Heart left ventricle (tissue), 16 donors: ENCODE data around the gene WWTR1. TPM values are rescaled to one million over a fixed set of nuclear protein-coding genes. Genes with fewer than 3 reads are reported as not detected.

Experiments used
- ATAC-seq, 4 donors: fragments of 200-7000 bp; cut with Tn5 transposase; one replicate each; pipeline ENCODE4 v1.9.1; 2020 to 2022; ENCODE audit warnings: moderate library complexity in 4 of 4, mild to moderate bottlenecking in 3 of 4, moderate number of reproducible peaks in 1 of 4
- DNase-seq, 5 donors: peaks; one replicate each; pipeline ENCODE4 v3.0.0-alpha.2; 2020
- H3K27ac ChIP-seq, 12 donors: fragments of 200-600 bp; sonication (generic) in 4 of 12; one replicate each; pipeline versions ENCODE4 v1.5.0 to v1.8.0; 2016 to 2022; ENCODE audit warnings: mild to moderate bottlenecking in 2 of 12
- H3K27me3 ChIP-seq, 9 donors: fragments of 200-600 bp; sonication (generic) in 2 of 9; one replicate each; pipeline versions ENCODE4 v1.5.1 to v1.8.0; 2016 to 2022; ENCODE audit warnings: mild to moderate bottlenecking in 3 of 9
- H3K36me3 ChIP-seq, 9 donors: fragments of 200-600 bp; sonication (generic) in 2 of 9; one replicate each; pipeline versions ENCODE4 v1.5.0 to v1.8.0; 2018 to 2022; ENCODE audit warnings: mild to moderate bottlenecking in 2 of 9
- H3K4me1 ChIP-seq, 12 donors: fragments of 200-600 bp; sonication (generic) in 4 of 12; one replicate each; pipeline versions ENCODE4 v1.5.0 to v1.8.0; 2016 to 2022; ENCODE audit warnings: mild to moderate bottlenecking in 3 of 12
- H3K4me3 ChIP-seq, 12 donors: fragments of 200-600 bp; sonication (generic) in 4 of 12; one replicate each; pipeline versions ENCODE4 v1.5.0 to v1.8.0; 2017 to 2022; ENCODE audit warnings: mild to moderate bottlenecking in 9 of 12, moderate library complexity in 4 of 12
- H3K9me3 ChIP-seq, 12 donors: fragments of 200-600 bp; sonication (generic) in 4 of 12; one replicate each; pipeline versions ENCODE4 v1.5.0 to v1.8.0; 2016 to 2022; ENCODE audit warnings: mild to moderate bottlenecking in 1 of 12
- CTCF ChIP-seq, 12 donors: fragments of 200-600 bp; sonication (generic) in 4 of 12; IDR thresholded peaks; one replicate each; pipeline versions ENCODE4 v1.5.0 to v1.8.0; 2018 to 2022; ENCODE audit warnings: antibody characterized with exemption in 12 of 12, mild to moderate bottlenecking in 5 of 12
- POLR2A ChIP-seq, 2 donors: fragments of 450-650 bp; IDR thresholded peaks; one replicate each; pipeline ENCODE4 v1.6.1; 2017; ENCODE audit warnings: antibody characterized with exemption in 2 of 2, mild to moderate bottlenecking in 2 of 2, moderate library complexity in 2 of 2
- WGBS, 4 donors: extraction: QIAGEN DNeasy Blood & Tissue Kit in 2 of 4; methylation state at CpG; one replicate each; pipeline versions ENCODE4 v1.1.5 to v1.1.7; 2013 to 2018; 5-methylcytosine and 5-hydroxymethylcytosine counted together
- intact Hi-C, 10 donors: fragments of 100-400 bp; cut with DNase I; formaldehyde crosslinking; loops; one replicate each; pipeline versions ENCODE4 v1.11.1 to v1.14.2; 2022
- polyA plus RNA-seq, 2 donors: library from polyadenylated mRNA; stranded (reverse); fragments of 200-250 nt; gene quantifications; one replicate each; pipeline ENCODE4 v1.2.3, GENCODE V29; 2013
- total RNA-seq, 9 donors: library from RNA; depleted of rRNA in 2 of 9; stranded (reverse); fragments of >200 nt in 2 of 9; fragmentation: NEBNext Ultra II Directional in 3 of 9; extraction: Animal tissue kit (Norgen Biotek cat#: 25700) in 3 of 9; gene quantifications; one replicate each; pipeline versions ENCODE4 v1.1.0 to v1.2.4, GENCODE V29; 2016 to 2023
- donor health status: ischemic (EF 13 %, LVEDD 7.1; RV severe dilation, severe dysfunction).
- donor health status: healthy with polysubstance abuse.
- donor health status: DM: no; HTN: yes; CAD: no.
- donor health status: DM: no; HTN: no; CAD: no.
- donor health status: ischemic (EF 25% LVEDD 6.9; RV normal size, moderate dysfunction).
- donor health status: ischemic (EF 25% LVEDD 5.7; RV mildly dilated, moderate dysfunction).
- donor health status: healthy.
- donor health status: DM: yes; HTN: yes; CAD: no.
- donor health status: ischemic (EF 35%, LVEDD 5.7; RV mildly dilated, moderate dysfunction).
- donor health status: nonischemic (EF 11% LVEDD 7.7; RV severe dilation, severe dysfunction).
- donor health status: DM: yes; HTN: yes; CAD: no.
- donor health status: PGD.
- donor health status: ischemic (EF 29% LVEDD 5.4; RV normal size, mild dysfunction).
- donor health status: nonischemic (EF 23%, LVEDD 6.1; RV moderate dilation, normal function).

WWTR1 gene
- total and polyA plus RNA-seq, 11 donors: 14.5 to 71.7 (median 41.2) TPM

GRCh38 chr3:149611149-149611548 lies 46.7 kb downstream of the WWTR1 start:
- Histone ChIP-seq H3K4me1 (peaks cover 0 to 88% (median 53%) of the 10 kb centered on the region in 12 donors), H3K27ac (peak overlapping the region in 1 of 12 donors; percentile 37), H3K4me3 (no peak overlapping the region), H3K27me3 (peaks cover 0 to 24% (median 0%) of the 10 kb centered on the region in 9 donors), H3K36me3 (no peaks in the 10 kb centered on the region), H3K9me3 (no peaks in the 10 kb centered on the region)
- intact Hi-C loops: no loop called here
- WGBS, 4 donors: 90 to 100% (median 94%) methylated on average over 2 of the region's 2 CpGs
- DNase-seq: no peak
- no peak for ATAC-seq
- TF ChIP-seq CTCF (IDR thresholded peaks at IDR 0.05) (no peak), POLR2A (IDR thresholded peaks at IDR 0.05) (no peak)

- ATAC-seq: peak; percentile 39 to 88 (median 76)
- Histone ChIP-seq H3K27me3 (peaks cover 0 to 19% (median 0%) of the 10 kb centered on the region in 9 donors), H3K4me3 (no peak overlapping the region), H3K27ac (peak overlapping the region in 7 of 12 donors; percentile 26 to 54 (median 37)), H3K9me3 (no peaks in the 10 kb centered on the region), H3K4me1 (peaks cover 0 to 83% (median 52%) of the 10 kb centered on the region in 12 donors), H3K36me3 (no peaks in the 10 kb centered on the region)
- intact Hi-C loops: no loop called here
- peak in 3 of 5 donors; percentile 44 to 66 (median 65) for DNase-seq
- 45 to 54% (median 50%) methylated on average over 6 of the region's 6 CpGs for WGBS, 4 donors
- TF ChIP-seq POLR2A (IDR thresholded peaks at IDR 0.05) (no peak), CTCF (IDR thresholded peaks at IDR 0.05) (no peak)
Measured at GRCh38 chr3:149610351-149611105, 47.3 kb downstream of the WWTR1 start.

- no peaks in the 10 kb centered on the region for H3K9me3 ChIP-seq
- 31 to 42% (median 40%) methylated on average over 4 of the region's 4 CpGs for WGBS, 4 donors
- H3K4me1 ChIP-seq: peaks cover 5 to 83% (median 54%) of the 10 kb centered on the region in 12 donors
- peaks cover 0 to 19% (median 0%) of the 10 kb centered on the region in 9 donors for H3K27me3 ChIP-seq
- intact Hi-C loops: no loop called here
- ATAC-seq (peak in 2 of 4 donors; percentile 7 to 38), DNase-seq (no peak)
- H3K27ac ChIP-seq: peak overlapping the region in 9 of 12 donors; percentile 6 to 54 (median 36)
- TF ChIP-seq CTCF (IDR thresholded peaks at IDR 0.05): no peak
- no peak for TF ChIP-seq POLR2A (IDR thresholded peaks at IDR 0.05)
- H3K4me3 ChIP-seq: no peak overlapping the region
- H3K36me3 ChIP-seq: no peaks in the 10 kb centered on the region
Measured at GRCh38 chr3:149609595-149609994, 48.2 kb downstream of the WWTR1 start.

- 88 to 92% (median 90%) methylated on average over 3 of the region's 3 CpGs for WGBS, 4 donors
- H3K27me3 ChIP-seq: peaks cover 0 to 19% (median 0%) of the 10 kb centered on the region in 9 donors
- intact Hi-C loops: no loop called here
- TF ChIP-seq POLR2A (IDR thresholded peaks at IDR 0.05) (no peak), CTCF (IDR thresholded peaks at IDR 0.05) (no peak)
- no peaks in the 10 kb centered on the region for H3K36me3 ChIP-seq
- H3K9me3 ChIP-seq: no peaks in the 10 kb centered on the region
- ATAC-seq (no peak), DNase-seq (no peak)
- peak overlapping the region in 7 of 12 donors; percentile 6 to 54 (median 37) for H3K27ac ChIP-seq
- no peak overlapping the region for H3K4me3 ChIP-seq
- H3K4me1 ChIP-seq: peaks cover 6 to 85% (median 57%) of the 10 kb centered on the region in 12 donors
Measured at GRCh38 chr3:149608987-149609386, 48.8 kb downstream of the WWTR1 start.
